HUDEP-2 (cell line): ENCODE results near the gene DNAH11.
"Not testable (repeated sequence)": the region's sequence is repeated elsewhere in the genome, so short reads cannot be mapped to it uniquely, and the experiment has no call there.

Source experiments
- DNase-seq, 76 experiments: peaks; one replicate each; lab custom pipeline; 2025; ENCODE audit not compliant: unreplicated experiment in 76 of 76; lab: John Stamatoyannopoulos, UW

DNAH11 gene

GRCh38 chr7:21542891-21543527, at the start of gene DNAH11:
DNAH11 (plus strand) TSS chr7:21543039; CDS start chr7:21543246, 207 bp downstream.
- peak in 37 of 76 experiments; percentile 5 to 68 (median 26) for DNase-seq

GRCh38 chr7:21495731-21496130, 47.1 kb upstream of the DNAH11 start:
- no peak for DNase-seq

DNA sequence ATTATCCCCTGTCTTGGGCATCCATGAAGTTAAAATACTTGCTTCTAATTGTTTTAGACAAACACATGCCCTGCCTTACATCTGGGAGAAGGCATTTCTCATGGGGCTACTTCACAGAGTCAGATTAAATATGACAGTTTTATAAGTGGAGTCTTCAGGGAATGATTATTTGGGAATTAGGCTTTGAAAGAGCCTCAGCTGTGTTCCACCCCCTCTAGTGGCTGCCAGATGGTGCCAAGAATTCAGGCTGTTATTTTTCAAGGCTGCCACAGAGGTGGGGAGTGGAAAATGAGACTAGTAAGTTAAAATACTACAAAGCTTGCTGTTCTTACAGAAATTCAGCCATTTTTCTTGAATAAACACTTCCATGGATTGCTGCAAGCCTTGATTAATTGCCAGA, 45.8 kb upstream of the DNAH11 start:
- DNase-seq: peak in 21 of 76 experiments; percentile 2 to 38 (median 13)

GRCh38 chr7:21500117-21500832, 42.6 kb upstream of the DNAH11 start:
- DNase-seq: no peak

GRCh38 chr7:21504021-21504420, 38.8 kb upstream of the DNAH11 start:
- DNase-seq: no peak

- peak in 46 of 76 experiments; percentile 3 to 67 (median 26) for DNase-seq
Observed at GRCh38 chr7:21507627-21508343, 35.1 kb upstream of the DNAH11 start.

DNA sequence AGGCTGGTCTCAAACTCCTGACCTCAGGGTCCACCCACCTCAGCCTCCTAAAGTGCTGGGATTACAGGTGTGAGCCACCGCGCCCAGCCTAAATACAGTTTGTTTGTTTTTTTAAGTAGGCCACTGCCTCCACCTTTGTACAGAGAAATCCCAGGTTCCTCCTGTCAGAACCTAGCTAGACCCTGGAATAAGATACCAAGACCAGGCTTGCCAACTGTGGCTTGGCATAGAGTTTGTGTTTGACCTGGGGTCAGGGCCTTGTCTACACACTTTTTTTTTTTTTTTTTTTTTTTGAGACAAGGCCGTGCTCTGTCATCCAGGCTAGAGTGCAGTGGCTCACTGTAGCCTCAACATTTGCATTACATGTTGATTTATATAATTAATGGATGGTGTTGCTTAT, 34.3 kb upstream of the DNAH11 start:
- no peak for DNase-seq

DNA sequence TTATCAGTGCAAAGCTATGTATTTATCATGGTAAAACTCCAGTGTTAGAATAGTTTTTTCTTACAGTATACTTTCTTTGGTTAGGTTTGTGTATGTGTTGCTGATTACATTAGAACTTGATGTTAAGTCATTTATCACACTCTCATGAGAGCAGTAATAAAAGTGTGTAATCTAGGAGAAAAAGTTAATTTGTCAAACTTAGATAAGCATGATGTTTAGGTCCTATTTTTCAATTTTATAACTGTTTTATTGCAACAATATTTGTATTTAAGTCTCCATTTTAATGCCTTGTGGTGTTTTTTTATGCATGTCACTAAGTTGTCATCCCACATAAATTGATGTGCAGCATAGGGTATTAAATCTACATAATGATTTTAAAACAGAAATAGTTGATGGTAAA, 28.8 kb upstream of the DNAH11 start:
- DNase-seq: no peak

GRCh38 chr7:21524680-21525079, 18.2 kb upstream of the DNAH11 start:
- DNase-seq: no peak

- peak in 11 of 76 experiments; percentile 3 to 20 (median 8) for DNase-seq
Observed at GRCh38 chr7:21526007-21526406, 16.8 kb upstream of the DNAH11 start.

- DNase-seq: no peak
Observed at GRCh38 chr7:21526448-21526847, 16.4 kb upstream of the DNAH11 start.

GRCh38 chr7:21532485-21532884, 10.4 kb upstream of the DNAH11 start:
- DNase-seq: peak in 14 of 76 experiments; percentile 6 to 33 (median 17)

DNA sequence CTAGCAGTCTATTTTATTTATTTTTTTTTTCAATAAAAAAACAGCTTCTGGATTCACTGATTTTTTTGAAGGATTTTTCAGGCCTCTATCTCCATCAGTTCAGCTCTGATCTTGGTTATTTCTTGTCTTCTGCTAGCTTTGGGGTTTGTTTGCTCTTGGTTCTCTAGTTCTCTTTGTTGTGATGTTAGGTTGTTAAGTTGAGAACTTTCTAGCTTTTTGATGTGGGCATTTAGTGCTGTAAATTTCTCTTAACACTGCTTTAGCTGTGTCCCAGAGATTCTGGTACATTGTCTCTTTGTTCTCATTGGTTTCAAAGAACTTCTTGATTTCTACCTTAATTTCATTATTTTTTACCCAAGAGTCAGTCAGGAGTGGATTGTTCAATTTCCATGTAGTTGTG, 9.2 kb upstream of the DNAH11 start:
- not testable (repeated sequence) for DNase-seq

DNA sequence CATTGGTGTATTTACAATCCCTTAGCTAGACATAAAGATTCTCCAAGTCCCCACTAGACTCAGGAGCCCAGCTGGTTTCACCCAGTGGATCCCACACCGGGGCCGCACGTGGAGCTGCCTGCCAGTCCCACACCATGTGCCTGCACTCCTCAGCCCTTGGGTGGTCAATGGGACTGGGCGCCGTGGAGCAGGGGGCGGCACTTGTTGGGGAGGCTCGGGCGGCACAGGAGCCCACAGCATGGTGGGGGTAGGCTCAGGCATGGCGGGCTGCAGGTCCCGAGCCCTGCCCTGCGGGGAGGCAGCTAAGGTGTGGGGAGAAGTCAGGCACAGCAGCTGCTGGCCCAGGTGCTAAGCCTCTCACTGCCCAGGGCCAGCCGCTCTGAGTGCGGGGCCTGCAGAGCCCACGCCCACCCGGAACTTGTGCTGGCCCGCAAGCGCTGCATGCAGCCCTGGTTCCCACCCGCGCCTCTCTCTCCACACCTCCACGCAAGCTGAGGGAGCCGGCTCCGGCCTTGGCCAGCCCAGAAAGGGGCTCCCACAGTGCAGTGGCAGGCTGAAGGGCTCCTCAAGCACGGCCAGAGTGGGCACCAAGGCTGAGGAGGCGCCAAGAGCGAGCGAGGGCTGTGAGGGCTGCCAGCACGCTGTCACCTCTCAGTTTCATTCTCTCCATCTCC, 6.3 kb upstream of the DNAH11 start:
- DNase-seq: not testable (repeated sequence)

DNA sequence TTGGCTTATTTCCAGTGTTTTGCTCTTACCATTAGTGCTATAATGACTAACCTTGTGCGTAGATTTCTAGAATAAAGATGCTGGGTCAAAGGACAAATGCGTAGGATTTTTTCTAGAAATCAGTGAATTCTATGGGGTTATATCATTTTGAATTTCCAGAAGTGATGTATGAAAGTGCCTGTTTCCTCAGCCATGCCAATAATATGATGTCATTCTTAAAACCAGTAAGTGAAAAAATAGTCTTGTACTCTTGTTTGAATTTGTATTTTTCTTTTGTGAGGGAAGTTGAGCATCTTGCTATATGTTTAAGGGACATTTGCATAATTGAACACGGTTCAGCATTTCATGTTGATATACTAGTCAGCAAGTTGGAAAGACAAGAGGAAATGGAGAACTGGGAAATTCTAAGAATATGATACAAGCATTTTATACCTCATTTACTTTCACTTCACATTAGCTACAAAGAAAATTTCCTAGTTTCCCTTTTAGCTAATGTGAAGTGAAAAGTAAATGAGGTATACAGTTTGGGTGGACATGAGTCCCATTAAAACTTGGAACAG, 3.8 kb upstream of the DNAH11 start:
- no peak for DNase-seq

DNA sequence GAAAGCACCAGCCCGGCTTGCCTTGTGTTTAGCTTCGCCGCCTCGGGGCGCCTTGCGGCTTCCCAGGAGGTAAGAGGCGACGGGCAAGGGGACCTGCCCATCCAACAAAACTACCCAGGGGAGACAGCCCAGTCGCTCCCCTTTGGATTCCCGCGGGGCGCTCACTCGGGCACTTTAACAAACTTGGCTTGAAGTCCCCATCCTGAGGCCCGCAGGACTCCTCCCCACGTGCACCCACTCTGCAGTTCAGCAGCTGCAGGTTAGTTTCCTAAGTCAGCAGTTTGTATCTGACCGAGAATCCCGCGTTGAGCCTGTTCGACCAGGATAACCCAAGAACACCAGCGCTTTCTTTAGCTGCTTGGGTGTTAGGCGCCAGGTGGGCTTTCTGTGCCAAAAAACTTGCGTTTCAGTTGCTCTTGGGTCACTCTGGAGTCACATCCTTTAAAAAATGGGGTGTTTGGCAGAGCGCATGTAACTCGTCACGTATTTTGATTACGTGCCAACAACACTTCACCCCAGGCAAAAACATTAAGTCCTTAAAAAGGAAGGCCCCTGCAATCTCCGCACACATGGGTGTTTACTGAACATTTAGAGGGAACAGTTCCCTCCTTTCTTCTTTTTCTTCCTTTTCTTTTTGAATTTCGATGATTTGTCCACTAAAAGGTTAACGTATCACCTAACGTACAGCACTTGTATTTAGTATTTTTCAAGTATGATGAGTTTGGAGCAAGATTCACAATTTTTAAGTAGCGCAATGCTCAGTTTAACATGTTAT, 876 bp downstream of the DNAH11 start:
- peak in 1 of 76 experiments; percentile 10 for DNase-seq

- no peak for DNase-seq
Observed at GRCh38 chr7:21544303-21544656, 1.4 kb downstream of the DNAH11 start.

DNA sequence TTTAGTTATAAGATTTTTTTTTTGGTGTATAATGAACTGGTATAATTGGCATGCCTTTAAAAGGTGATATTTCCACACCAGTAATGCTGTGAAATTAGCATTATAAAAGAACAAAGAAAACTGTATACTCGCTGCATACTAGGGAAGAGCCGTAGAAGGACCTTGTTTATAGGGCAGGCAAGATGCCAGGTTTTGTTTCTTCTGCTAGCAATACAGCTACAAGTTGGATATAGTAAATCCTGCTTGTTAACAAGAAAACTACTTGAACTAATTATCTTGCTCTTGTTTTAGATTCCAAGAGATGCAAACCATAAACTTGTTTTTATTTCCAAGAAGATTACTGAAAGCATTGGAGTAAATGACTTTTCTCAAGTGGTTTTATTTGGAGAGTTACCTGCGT, 1.9 kb downstream of the DNAH11 start:
- no peak for DNase-seq

DNA sequence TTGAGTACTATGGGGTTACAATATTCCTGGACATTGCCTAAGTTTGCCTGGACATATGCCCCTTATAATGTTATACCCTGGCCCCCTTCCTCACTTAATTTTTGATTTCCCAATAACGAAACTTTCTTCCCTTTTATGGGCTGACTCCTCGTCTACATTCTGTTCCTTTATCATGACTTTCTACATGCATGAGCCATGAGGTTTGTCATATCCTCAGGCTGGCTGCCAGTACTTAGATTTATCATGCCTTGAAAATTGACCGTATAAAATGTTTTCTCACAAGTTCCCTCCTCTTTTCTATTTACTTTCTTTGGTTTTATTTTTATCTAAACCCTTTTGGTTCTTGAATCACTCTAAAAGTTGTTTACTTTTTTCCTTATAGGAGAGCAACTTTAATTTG, 4.7 kb downstream of the DNAH11 start:
- no peak for DNase-seq

DNA sequence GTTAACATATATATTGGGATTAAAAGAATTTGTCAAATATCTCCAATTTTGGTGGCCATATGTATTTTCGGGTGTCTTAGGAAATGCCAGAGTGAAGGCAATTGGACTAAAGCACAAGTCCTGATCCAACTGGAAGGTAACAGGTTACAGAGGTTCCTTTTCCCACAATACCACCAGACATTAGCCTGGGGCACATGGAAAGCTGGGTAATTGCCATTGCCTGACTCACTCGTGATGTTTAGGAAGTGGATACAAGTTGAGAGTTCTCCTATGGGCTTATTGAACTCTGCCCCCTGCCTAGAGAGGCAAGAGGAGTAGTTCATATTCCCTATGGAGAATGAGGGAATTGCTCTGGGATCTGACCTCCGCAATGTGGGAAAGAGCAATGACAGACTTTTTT, 5.7 kb downstream of the DNAH11 start:
- DNase-seq: no peak
